Measurements from ENCODE around the gene ATP1A2.
"Not testable (repeated sequence)": the region's sequence is repeated elsewhere in the genome, so short reads cannot be mapped to it uniquely, and the experiment has no call there.

The ATP1A2 gene

GRCh38 chr1:160125746-160126145 lies 10.2 kb downstream of the ATP1A2 start:
- TF ChIP-seq CTCF (IDR thresholded peaks at IDR 0.05; ENCODE audit: low read length), result no peak
- no peak for TF ChIP-seq EZH2 (IDR thresholded peaks at IDR 0.05; ENCODE audit: borderline replicate concordance, low read length)
- Histone ChIP-seq H2AFZ (ENCODE audit: low read length) (no peak overlapping the region), H3K27ac (ENCODE audit: low read depth, low read length, poor library complexity, severe bottlenecking) (no peak overlapping the region)

GRCh38 chr1:160126342-160126741 lies 10.8 kb downstream of the ATP1A2 start:
- H4K20me1 ChIP-seq (ENCODE audit: insufficient read depth, low read length); H2AFZ ChIP-seq (ENCODE audit: low read length); H3K27me3 ChIP-seq (ENCODE audit: insufficient read depth, low read length); H3K9me2 ChIP-seq (ENCODE audit: low read depth, low read length); H3K9ac ChIP-seq (ENCODE audit: low read length); H3K4me1 ChIP-seq (ENCODE audit: insufficient read depth, low read length, severe bottlenecking); H3K79me2 ChIP-seq (ENCODE audit: insufficient read depth, low read length); H3K36me3 ChIP-seq (ENCODE audit: insufficient read depth, low read length); H3K4me3 ChIP-seq (ENCODE audit: low read depth, low read length, poor library complexity, severe bottlenecking); H3K4me2 ChIP-seq (ENCODE audit: low read length); H3F3A ChIP-seq (ENCODE audit: insufficient read depth, low read length); H3K27ac ChIP-seq (ENCODE audit: low read depth, low read length, poor library complexity, severe bottlenecking); H3K9me3 ChIP-seq (ENCODE audit: low read length): not testable (repeated sequence)

More at GRCh38 chr1:160125746-160126145, 10.2 kb downstream of the ATP1A2 start:
- Histone ChIP-seq H3F3A (ENCODE audit: insufficient read depth, low read length) (no peaks in the 10 kb centered on the region), H3K9me3 (ENCODE audit: low read length) (no peaks in the 10 kb centered on the region), H3K4me3 (ENCODE audit: low read depth, low read length, poor library complexity, severe bottlenecking) (no peak overlapping the region), H3K4me2 (ENCODE audit: low read length) (no peak overlapping the region), H3K9me2 (ENCODE audit: low read depth, low read length) (no peaks in the 10 kb centered on the region), H3K79me2 (ENCODE audit: insufficient read depth, low read length) (no peaks in the 10 kb centered on the region), H3K36me3 (ENCODE audit: insufficient read depth, low read length) (no peaks in the 10 kb centered on the region), H3K9ac (ENCODE audit: low read length) (no peak overlapping the region), H4K20me1 (ENCODE audit: insufficient read depth, low read length) (no peaks in the 10 kb centered on the region), H3K27me3 (ENCODE audit: insufficient read depth, low read length) (peaks cover 4% of the 10 kb centered on the region; the same call in 1 of the 2 replicates), H3K4me1 (ENCODE audit: insufficient read depth, low read length, severe bottlenecking) (no peaks in the 10 kb centered on the region)

- H3K9ac ChIP-seq (ENCODE audit: low read length), result no peak overlapping the region
- no peaks in the 10 kb centered on the region for H3K9me2 ChIP-seq (ENCODE audit: low read depth, low read length)
- no peaks in the 10 kb centered on the region for H4K20me1 ChIP-seq (ENCODE audit: insufficient read depth, low read length)
- no peaks in the 10 kb centered on the region for H3K36me3 ChIP-seq (ENCODE audit: insufficient read depth, low read length)
- no peaks in the 10 kb centered on the region for H3F3A ChIP-seq (ENCODE audit: insufficient read depth, low read length)
- H3K4me1 ChIP-seq (ENCODE audit: insufficient read depth, low read length, severe bottlenecking), result no peaks in the 10 kb centered on the region
- no peaks in the 10 kb centered on the region for H3K79me2 ChIP-seq (ENCODE audit: insufficient read depth, low read length)
- H3K27ac ChIP-seq (ENCODE audit: low read depth, low read length, poor library complexity, severe bottlenecking), result no peak overlapping the region
- H2AFZ ChIP-seq (ENCODE audit: low read length), result no peak overlapping the region
- no peak overlapping the region for H3K4me3 ChIP-seq (ENCODE audit: low read depth, low read length, poor library complexity, severe bottlenecking)
- H3K27me3 ChIP-seq (ENCODE audit: insufficient read depth, low read length), result peaks cover 6% of the 10 kb centered on the region; the same call in 1 of the 2 replicates
- H3K4me2 ChIP-seq (ENCODE audit: low read length), result no peak overlapping the region
- TF ChIP-seq EZH2 (IDR thresholded peaks at IDR 0.05; ENCODE audit: borderline replicate concordance, low read length) (no peak), CTCF (IDR thresholded peaks at IDR 0.05; ENCODE audit: low read length) (no peak)
- H3K9me3 ChIP-seq (ENCODE audit: low read length), result no peaks in the 10 kb centered on the region
These were observed 11.8 kb downstream of the ATP1A2 start for GRCh38 chr1:160127381-160127780.

GRCh38 chr1:160127865-160128523 lies 12.4 kb downstream of the ATP1A2 start:
- no peak overlapping the region for H3K4me2 ChIP-seq (ENCODE audit: low read length)

More at GRCh38 chr1:160127865-160128523, 12.4 kb downstream of the ATP1A2 start:
- Histone ChIP-seq H4K20me1 (ENCODE audit: insufficient read depth, low read length) (no peaks in the 10 kb centered on the region), H2AFZ (ENCODE audit: low read length) (no peak overlapping the region), H3K4me3 (ENCODE audit: low read depth, low read length, poor library complexity, severe bottlenecking) (no peak overlapping the region), H3K36me3 (ENCODE audit: insufficient read depth, low read length) (no peaks in the 10 kb centered on the region), H3K4me1 (ENCODE audit: insufficient read depth, low read length, severe bottlenecking) (no peaks in the 10 kb centered on the region), H3K79me2 (ENCODE audit: insufficient read depth, low read length) (no peaks in the 10 kb centered on the region), H3F3A (ENCODE audit: insufficient read depth, low read length) (no peaks in the 10 kb centered on the region), H3K9ac (ENCODE audit: low read length) (no peak overlapping the region), H3K9me3 (ENCODE audit: low read length) (no peaks in the 10 kb centered on the region), H3K9me2 (ENCODE audit: low read depth, low read length) (no peaks in the 10 kb centered on the region), H3K27ac (ENCODE audit: low read depth, low read length, poor library complexity, severe bottlenecking) (no peak overlapping the region), H3K27me3 (ENCODE audit: insufficient read depth, low read length) (peaks cover 6% of the 10 kb centered on the region; the same call in 1 of the 2 replicates)
- TF ChIP-seq CTCF (IDR thresholded peaks at IDR 0.05; ENCODE audit: low read length), result no peak
- no peak for TF ChIP-seq EZH2 (IDR thresholded peaks at IDR 0.05; ENCODE audit: borderline replicate concordance, low read length)
